Stimulated activated CD4-positive, alpha-beta T cell treated with anti-CD3 and anti-CD28 coated beads, Interleukin-12 subunit alpha, Interleukin-12 subunit beta, amount 100 ng/mL, for 4 hours (primary cell): ENCODE data around the gene OR7D2.
"Not testable (repeated sequence)": the region's sequence is repeated elsewhere in the genome, so short reads cannot be mapped to it uniquely, and the experiment has no call there.

Experiments used
- DNase-seq: peaks from one replicate; pipeline ENCODE4 v3.0.0-alpha.2; 2020

Gene OR7D2

DNA sequence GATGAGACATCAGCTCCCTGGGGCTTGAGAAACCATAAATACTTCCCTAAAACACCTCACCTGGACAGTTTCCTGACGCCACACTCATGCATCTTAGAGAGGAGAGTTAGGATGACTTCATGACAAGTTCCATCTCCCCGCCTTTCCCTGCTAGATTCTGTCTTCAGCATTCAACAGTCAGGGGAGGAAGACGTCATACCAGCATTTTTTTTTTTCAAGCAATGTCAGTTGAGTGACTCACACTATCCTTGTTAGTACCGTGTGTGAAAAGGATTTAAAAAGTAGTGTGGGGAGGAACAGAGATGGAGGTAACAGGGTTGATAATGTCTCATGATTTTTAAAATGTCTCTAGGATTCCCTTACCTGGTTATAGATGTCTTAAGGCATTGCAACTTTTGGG is at the start of gene OR7D2:
Gene OR7D2, plus strand, starts transcription at position 79 of the 400 bp plus-strand sequence. CDS start 6,803 bp downstream, outside the sequence.
- no peak for DNase-seq

DNA sequence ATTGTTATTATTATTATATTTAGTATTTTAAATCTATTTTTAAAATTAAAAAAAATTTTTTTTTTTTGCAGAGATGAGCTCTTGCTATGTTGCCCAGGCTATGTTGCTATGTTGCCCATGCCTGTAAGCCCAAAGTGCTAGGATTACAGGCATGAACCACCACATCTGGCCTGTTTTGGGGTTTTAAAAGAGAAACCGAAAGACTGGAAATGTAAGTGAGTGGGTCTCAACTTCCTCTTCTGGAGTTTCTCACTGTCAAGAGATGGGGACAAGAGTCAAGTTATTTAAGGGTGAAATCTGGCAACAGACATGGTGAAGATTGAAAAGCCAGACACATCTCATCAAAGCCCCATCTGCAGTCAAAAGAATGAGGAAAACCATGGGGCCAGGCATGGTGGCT is 47.8 kb upstream of the OR7D2 start:
- no peak for DNase-seq

DNA sequence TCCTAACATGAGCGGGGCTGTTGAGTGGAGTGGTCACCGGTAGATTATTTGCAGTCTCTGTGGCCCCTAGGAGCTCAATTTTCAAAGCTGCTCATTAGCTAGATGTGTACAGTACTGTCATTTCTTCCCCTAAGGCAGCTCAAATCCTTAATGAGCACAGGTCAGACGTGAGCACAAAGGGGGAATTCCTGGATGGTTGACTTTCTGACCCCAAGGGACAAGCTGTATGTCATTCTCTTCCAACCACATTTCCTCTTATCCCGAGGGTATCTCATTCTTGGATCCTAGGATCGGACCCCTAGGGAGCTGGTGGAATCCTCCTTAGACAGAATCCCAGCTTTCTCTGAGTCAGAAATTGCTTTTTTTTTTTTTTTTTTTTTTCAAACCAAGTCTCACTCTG is 46.4 kb upstream of the OR7D2 start:
- DNase-seq = no peak

DNA sequence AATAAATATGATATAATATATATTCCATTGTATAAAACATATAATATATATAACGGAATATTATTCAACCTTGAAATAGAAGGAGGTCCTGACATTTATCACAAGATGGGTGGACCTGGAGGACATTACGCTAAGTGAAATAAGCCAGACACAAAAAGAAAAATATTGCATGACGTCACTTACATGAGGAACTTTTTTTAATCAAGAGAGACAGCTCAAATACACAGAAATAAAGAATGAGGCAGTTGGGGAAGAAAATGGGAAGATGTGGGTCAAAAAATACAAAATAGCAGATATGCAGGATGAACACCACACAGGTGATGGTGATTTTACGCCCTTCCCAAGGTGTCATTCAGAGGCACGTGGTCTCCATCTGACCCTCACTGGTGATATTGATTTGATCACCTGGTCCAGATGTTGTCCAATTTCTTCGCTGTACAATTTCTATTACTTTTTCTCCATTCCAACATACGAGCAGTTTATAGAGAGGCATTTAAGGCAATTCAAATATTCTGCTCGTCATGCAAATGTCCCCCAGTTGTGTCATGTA is 39.1 kb upstream of the OR7D2 start:
- no peak for DNase-seq

DNA sequence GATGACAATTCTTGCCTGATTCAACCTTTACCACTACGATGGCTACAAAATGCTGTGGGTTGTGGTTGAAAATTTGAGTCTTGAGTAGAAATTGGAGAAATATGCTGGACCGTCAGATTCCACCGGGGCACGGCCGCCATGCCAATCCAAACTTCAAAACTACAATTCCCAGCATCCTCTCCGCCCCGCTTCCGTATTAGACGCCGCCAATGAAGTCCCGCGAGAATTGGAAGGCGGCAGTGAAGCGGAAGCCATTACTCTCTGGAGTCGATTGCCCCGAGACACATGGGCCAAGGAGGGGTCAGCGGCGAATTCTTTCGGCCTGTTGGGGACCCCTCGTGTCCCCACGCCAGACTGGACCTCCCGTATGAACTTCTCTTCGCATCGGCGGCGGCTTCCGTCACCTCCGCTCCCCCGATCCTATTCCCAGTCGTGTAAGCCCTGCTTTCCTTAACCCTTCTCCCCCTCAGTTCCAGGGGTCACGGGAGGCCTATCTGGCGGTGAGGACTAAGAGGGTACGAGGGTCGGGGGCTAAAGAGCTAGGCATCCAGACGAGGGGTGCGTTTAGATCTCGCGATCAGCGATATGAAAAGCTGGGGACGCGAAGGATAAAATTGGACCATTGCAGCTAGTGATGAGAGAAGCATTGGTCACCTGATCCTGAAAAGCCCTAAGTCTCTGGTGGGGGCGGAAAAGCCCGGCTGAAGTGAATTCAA is 38.5 kb upstream of the OR7D2 start, which contains the start of gene ZNF317:
Gene ZNF317, plus strand, starts transcription at position 239 of the 716 bp plus-strand sequence. CDS start 15,620 bp downstream, outside the sequence.
- peak; percentile 83 for DNase-seq

DNA sequence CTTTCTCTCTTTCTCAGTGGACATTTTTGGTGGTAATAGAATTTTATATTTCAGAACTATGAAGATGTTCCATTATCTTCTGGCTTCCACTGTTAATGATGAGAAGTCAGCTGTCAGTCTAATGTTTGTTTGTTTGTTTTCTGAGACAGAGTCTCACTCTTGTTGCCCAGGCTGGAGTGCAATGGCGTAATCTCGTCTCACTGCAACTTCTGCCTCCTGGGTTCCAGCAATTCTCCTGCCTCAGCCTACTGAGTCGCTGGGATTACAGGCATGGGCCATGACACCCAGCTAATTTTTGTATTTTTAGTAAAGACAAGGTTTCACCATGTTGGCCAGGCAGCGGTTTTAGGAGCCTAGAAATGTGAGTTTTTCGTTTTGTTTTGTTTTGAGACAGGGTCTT is 33.9 kb upstream of the OR7D2 start:
- DNase-seq = no peak

DNA sequence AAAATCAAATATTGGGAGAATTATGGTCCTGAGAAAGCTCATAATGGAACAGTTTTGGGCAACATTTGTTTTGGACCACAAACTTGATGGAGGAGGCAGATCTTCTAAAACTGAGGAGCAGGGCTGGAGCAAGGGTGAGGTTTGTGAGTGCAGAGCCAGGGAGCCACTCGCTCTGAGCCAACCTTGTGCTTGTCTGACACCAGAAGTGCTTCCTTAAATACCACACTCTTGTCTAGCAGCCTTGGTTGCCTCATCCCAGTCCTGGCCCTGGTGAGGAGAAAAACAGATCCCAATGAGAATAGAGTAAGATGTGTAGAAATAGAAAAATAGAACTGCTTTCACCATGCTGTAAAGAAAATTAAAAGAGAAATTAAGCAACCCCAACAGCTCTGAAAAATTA is 31.9 kb upstream of the OR7D2 start:
- DNase-seq = no peak

DNA sequence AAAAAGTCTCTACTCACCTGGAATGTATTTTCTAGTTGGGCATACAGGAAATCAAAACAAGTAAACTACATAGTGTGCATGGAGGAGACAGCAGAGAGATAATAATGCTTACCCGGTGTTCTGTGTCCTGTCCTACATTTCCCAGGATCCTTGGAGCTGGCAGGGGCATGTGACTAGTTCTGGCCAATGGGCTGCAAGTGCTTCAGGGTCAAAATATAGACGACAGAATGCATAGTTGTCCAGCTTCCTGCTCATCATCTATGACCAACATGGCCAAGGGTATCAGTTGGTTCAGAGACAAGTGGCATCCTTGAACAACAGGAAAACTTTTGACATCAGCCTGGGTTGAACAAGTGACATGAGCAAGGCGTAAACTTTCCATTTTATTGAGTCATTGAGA is 30.1 kb upstream of the OR7D2 start:
- DNase-seq = no peak

DNA sequence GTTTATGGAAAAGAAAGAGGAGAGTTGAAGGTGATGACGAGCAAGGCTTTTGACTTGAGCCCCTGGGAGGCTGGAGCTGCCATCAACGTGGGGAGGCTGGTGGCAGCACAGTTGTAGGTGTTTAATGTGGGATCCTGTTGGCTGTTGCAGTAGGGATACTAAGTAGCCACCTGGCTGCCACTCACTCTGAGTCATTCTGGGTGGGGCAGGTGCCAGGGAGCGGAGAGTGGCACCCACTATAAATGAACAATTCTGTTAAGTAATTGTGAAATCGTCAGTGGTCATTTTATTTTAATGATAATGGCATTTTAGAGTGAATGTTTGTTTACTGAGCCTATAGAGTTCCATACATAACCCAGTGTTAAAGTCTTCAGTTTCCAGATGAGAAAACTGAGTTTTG is 28.8 kb upstream of the OR7D2 start:
- DNase-seq = no peak

DNA sequence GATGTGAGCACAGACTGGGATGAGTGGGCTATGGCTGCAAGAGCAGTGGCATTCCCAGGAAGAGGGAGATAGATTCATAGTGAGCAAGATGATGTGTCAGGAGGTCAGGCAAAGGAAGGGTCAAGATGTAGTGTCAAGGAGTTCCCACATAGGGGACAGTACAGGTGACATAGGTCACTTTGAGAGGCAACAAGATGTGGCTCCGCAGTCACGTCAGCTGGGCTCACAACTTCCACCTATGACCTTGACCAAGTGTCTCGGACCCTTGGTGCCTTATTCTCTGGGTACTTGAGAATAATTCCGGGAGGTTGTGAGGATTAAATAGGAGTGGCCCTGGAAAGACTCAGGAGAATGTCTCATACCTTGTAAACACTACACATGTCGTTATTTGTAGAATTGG is 28.1 kb upstream of the OR7D2 start:
- DNase-seq = no peak

DNA sequence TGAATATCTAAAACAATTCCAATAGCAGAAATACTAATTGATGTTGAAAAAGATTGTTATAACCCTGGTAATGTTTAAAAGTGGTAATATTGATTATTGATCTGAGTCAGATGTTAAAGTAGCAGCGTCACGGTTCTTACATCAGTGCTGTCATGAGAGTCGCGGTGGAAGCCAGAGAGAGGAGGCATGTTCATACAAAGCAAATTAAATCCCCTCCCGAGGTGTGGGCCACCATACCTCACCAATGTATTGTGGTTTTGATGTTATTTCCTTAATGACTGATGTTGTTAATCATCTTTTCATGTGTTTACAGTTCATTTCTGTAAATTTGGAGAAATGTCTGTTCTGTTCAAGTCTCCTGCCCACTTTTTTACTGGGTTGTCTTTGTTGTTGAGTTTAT is 27.4 kb upstream of the OR7D2 start:
- DNase-seq = no peak

DNA sequence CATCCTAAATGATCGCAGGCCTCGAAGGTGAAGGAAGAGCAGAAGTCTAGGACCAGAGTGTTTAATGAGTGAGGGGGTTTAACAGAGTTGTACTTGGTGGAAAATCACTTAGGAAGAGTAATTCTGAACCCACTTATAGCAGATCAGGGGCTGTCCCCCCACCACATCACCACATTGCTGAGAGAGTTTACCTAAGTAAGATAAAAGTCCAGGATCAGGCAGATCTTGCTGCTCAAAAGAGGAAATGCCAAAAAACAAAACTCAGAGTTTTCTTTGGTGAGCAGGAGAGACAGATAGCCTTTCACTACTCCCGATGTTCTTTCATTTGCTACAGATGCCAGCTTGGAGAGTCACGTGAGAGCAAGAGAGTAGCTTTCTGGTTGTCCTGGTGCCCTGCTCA is 23.2 kb upstream of the OR7D2 start:
- no peak for DNase-seq

DNA sequence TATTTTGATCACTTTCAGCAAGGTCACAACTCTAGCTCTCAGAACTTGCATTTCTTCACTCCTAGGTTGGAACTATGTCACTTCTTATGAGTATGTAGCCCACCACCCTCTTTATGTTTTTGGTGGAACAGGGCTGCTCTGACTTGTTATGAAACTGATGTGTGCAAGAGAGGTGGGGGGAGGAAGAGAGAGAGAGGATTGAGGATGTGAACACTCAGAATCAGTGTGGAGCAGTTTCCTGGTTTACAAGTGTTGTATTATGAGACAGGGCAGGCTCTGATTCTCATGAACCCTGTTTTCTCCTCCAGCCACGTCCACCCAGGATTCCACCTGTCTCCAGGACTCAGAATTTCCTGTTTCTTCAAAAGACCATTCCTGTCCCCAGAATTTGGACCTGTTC is 22.5 kb upstream of the OR7D2 start:
- DNase-seq = no peak

DNA sequence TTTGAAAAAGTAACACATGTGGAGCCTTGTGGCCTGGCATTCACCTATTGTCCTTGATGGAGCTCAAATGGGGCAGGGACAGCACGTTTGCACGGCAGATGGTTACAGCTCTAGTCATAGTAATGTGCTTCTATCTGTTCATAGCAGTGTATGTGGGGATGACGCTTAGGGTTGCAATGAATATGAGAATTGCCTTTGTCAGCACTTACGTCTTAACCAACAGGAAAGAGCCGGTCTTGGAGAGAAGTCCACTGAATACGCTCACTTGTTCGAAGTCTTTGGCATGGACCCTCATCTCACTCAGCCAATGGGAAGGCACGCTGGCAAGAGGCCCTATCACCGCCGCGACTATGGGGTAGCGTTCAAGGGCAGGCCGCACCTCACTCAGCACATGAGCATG is 18.9 kb upstream of the OR7D2 start:
- DNase-seq = no peak

DNA sequence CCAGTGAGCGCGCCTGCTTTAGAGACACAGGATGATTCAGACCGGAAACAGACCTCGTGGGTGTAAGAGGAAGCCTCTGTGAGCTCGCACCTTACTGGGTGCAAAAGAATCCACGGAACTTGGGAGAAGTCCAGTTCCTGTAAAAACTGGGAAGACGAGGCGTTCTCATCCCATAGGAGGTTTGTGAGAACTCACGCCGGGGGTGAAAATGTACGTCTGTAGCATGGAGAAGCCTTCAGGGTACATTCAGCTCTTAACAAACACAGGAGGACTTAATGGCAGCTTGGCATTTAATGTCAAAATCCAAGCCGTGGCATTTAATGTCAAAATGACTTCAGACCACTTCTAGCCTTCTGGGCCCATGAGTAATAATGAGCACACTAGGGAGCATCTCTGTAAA is 17.4 kb upstream of the OR7D2 start:
- DNase-seq = no peak

DNA sequence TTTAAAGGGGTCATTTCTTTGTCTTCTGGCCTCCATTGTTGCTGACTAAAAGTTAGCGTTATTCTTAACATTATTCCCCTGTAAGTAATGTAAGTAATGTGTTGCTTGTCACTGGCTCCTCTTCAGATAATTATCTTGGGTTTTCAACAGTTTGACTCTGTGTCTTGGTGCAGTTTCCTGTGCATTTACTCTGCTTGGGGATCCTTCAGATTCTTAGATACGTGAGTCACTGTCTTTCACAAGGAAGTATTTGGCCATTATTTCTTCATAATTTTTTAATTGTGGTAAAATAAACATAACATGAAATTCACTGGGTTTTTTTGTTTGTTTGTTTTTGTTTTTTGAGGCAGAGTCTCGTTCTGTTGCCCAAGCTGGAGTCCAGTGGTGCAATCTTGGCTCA is 13.5 kb upstream of the OR7D2 start:
- no peak for DNase-seq

DNA sequence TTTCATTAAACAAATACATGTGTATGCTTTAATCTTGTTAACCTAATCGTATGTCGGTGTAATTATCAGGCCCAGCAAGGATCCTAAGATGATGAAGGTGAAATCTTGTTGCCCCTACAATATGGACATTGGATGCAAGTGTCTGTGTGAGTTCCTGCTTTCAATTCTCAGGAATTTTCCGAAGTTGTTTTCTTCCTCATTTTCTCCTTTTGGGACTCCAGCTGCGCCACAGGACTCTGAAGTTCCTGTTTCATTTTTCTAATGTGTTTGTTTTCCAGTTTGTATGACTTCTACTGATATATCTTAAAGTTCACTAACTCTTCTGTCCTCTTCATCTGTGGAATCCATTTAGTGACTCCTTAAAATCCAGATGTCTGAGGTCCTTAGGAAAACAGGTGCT is 11.9 kb upstream of the OR7D2 start:
- DNase-seq = no peak

DNA sequence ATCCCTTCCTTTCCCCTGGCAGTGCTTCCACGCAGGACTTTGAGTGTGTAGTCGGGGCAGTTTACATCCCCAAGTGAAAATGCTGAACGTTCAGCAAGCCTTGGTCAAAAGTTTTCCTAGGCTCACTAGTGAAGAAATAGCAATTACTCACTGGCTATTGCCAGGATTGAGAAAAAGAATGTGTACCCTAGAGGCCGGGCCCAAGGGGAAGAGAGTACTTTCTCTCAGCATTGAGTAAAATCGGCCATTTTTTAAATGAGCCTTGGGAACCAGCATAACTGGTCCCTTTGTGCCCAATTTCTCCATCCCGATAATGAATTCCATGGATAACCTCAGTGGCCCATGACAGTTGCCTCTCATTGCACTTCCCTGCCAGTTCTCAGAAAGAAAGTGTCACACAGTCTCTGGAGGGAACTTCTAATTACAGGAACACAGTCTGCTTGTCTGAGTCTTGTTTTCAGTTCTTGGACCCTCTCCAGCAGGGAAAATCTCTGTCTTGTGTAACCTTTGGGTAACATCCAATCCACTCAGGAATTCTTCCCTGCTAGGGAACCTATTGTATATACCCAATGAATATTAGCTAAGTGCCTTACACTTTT is 7.3 kb upstream of the OR7D2 start:
- no peak for DNase-seq

DNA sequence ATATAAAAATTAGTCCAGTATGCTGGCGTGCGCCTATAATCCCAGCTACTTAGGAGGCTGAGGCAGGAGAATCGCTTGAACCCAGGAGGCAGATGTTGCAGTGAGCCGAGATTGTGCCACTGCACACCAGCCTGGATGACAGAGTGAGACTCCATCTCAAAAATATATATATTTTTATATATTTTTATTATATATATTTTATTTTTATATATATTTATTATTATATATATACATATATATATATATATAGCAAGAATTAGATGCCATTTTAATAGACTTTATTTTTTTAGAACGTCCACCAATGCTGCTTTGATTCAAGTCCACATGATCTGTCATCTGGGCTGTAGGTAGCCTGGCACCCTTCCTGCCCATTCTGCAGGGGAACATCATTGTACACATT is 3.5 kb upstream of the OR7D2 start:
- DNase-seq = no peak

DNA sequence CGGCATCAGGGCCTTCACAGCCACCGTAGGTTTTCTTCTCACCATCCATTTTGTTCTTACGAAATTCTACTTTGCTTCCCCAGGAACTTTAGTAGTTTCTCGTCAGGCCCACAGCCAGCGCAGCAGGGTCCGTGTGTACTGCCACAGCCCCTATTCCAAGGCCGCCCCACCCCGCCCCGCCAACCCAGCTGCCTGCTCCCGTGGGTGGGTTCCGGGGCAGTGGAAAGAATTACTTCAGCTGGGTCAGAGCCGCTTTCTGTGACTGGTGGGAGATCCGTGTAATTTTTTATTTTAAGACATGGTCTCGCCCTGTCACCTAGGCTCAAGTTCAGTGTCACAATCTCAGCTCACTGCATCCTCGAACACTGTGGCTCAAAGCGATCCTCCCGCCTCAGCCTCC is 4.2 kb downstream of the OR7D2 start:
- DNase-seq = no peak

DNA sequence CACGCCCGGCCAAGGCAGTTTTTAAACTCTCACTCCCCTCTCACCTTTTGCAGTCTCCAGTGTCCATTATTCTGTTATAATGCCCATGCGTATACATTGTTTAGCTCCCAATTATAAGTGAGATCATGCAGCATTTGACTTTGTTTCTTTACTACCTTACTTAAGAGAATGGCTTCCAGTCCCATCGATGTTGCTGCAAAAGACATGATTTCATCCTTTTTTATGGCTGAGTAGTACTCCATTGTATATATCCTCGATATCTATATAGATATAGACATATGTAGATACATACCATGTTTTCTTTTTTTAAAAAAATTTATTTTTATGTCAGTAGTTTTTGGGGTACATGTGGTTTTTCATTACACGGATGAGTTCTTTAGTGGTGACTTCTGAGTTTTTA is 8.4 kb downstream of the OR7D2 start:
- no peak for DNase-seq

DNA sequence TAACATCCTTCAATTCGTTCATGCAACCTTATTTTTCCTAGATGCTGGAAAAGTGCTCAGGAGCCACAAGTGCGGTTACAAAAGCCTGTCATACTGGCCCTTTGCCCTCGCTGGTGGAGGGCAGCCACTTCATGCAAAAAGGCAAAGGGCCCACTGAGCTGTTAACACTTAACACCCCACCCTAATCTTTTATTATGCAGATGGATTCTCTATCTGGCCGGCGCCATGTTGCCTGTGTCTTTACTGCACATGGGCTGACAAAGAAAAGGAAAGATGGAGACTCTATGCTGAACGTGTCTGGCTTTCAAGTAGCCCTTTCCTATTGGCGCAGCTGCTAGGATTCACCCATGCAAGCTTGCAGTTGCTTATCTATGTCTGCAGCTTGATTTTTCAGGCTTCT is 10.8 kb downstream of the OR7D2 start:
- DNase-seq = no peak

DNA sequence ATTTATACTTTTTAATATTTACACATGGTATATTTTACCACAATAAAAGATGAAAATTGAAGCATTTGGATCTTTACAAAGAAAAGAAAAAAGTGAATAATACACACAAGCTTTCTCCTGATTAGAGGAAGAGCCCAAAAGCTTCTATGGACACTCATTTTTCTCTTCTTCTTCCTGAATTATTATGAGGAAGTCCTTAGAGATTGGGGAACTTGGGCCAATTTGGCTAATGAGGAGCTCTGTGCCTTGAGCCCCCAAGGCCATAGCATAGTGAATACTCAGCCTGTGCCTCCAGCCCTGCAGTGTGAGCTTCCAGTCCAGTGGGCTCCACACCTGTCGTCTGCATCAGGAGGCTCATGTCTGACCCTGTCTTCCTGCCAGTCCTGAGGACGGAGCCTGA is 19.3 kb downstream of the OR7D2 start:
- DNase-seq = not testable (repeated sequence)

DNA sequence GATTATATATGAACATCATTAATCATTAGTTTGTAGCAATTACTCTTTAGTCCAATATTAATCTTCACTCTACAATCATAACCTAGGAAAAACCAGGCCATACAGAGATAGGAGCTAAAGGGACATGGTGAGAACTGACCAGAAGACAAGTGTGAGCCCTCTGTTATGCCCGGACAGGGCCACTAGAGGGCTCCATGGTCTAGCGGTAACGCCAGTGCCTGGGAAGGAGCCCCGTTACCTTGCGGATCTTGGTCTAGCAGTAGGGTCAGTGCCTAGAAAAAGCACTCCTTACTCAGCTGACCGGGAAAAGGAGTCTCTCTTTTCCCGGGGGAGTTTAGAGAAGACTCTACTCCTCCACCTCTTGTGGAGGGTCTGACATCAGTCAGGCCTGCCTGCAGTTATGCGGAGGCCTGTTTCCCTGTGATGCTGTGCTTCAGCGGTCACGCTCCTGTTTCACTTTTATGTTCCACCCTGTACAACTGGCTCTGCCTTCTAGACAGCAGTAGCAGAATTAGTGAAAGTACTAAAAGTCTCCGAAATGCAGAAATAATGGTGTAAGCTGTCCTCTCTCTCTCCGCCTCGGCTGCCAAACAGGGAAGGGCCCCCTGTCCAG is 26.8 kb downstream of the OR7D2 start:
- DNase-seq = peak; percentile 60
